HG03280 (cell line): ENCODE results near the gene TTC1.
"Not testable (repeated sequence)": the region's sequence is repeated elsewhere in the genome, so short reads cannot be mapped to it uniquely, and the experiment has no call there.

Source experiments
- ATAC-seq: cut with Tn5 transposase; IDR thresholded peaks from one replicate; pipeline ENCODE4 v1.9.1; 2021; ENCODE audit warnings: mild to moderate bottlenecking, moderate library complexity; ENCODE audit not compliant: unreplicated experiment

The TTC1 gene

GRCh38 chr5:159995907-159996306 lies 13.0 kb upstream of the TTC1 start:
- ATAC-seq: no peak

- no peak for ATAC-seq
Measured at GRCh38 chr5:160001457-160001856, 7.5 kb upstream of the TTC1 start.

- no peak for ATAC-seq
Measured at GRCh38 chr5:160007514-160007913, 1.4 kb upstream of the TTC1 start.

- ATAC-seq: not testable (repeated sequence)
Measured at GRCh38 chr5:160008529-160008876, 436 bp upstream of the TTC1 start.

GRCh38 chr5:160009591-160009989 lies 651 bp downstream of the TTC1 start:
- ATAC-seq: peak; percentile 5

- ATAC-seq: no peak
Measured at GRCh38 chr5:160011471-160011870, 2.5 kb downstream of the TTC1 start.

GRCh38 chr5:160014197-160014596 lies 5.3 kb downstream of the TTC1 start:
- ATAC-seq: not testable (repeated sequence)

- no peak for ATAC-seq
Measured at GRCh38 chr5:160018945-160019625, 10.1 kb downstream of the TTC1 start.

- no peak for ATAC-seq
Measured at GRCh38 chr5:160020266-160020770, 11.4 kb downstream of the TTC1 start.

GRCh38 chr5:160020964-160021363 lies 12.0 kb downstream of the TTC1 start:
- no peak for ATAC-seq

- ATAC-seq: peak; percentile 91
Measured at GRCh38 chr5:160021831-160022446, 13.0 kb downstream of the TTC1 start.

GRCh38 chr5:160023007-160023907 lies 14.3 kb downstream of the TTC1 start:
- ATAC-seq: no peak

GRCh38 chr5:160023908-160024630 lies 15.1 kb downstream of the TTC1 start:
- no peak for ATAC-seq

- ATAC-seq: no peak
Measured at GRCh38 chr5:160029004-160029403, 20.1 kb downstream of the TTC1 start.

- no peak for ATAC-seq
Measured at GRCh38 chr5:160029540-160030139, 20.7 kb downstream of the TTC1 start.

GRCh38 chr5:160030631-160031377 lies 21.9 kb downstream of the TTC1 start:
- no peak for ATAC-seq

- ATAC-seq: no peak
Measured at GRCh38 chr5:160033546-160034252, 24.8 kb downstream of the TTC1 start.

GRCh38 chr5:160036243-160036642 lies 27.3 kb downstream of the TTC1 start:
- no peak for ATAC-seq

GRCh38 chr5:160036884-160037283 lies 27.9 kb downstream of the TTC1 start:
- ATAC-seq: no peak
